Stimulated activated CD8-positive, alpha-beta memory T cell treated with anti-CD3 and anti-CD28 coated beads, Interleukin-7, amount 100 ng/mL, for 24 hours (primary cell): ENCODE data around the gene PNPLA5.

Experiments used
- DNase-seq: peaks from one replicate; pipeline ENCODE4 v3.0.0-alpha.2; 2020; ENCODE audit warnings: low read depth

Gene PNPLA5

GRCh38 chr22:43901976-43902643 is 10.3 kb upstream of the PNPLA5 start:
- no peak for DNase-seq

- no peak for DNase-seq
These were observed 8.4 kb upstream of the PNPLA5 start for GRCh38 chr22:43900206-43900605.

- DNase-seq, result no peak
These were observed 6.0 kb upstream of the PNPLA5 start for GRCh38 chr22:43897751-43898261.

GRCh38 chr22:43895986-43896645 is 4.3 kb upstream of the PNPLA5 start:
- DNase-seq, result no peak

GRCh38 chr22:43894122-43894521 is 2.3 kb upstream of the PNPLA5 start:
- DNase-seq, result no peak

- DNase-seq, result no peak
These were observed 1.5 kb upstream of the PNPLA5 start for GRCh38 chr22:43893266-43893665.

GRCh38 chr22:43892183-43892894 is 526 bp upstream of the PNPLA5 start:
- no peak for DNase-seq

GRCh38 chr22:43890901-43891331 is 897 bp downstream of the PNPLA5 start:
- no peak for DNase-seq

- DNase-seq, result no peak
These were observed 2.0 kb downstream of the PNPLA5 start for GRCh38 chr22:43889860-43890253.

GRCh38 chr22:43889201-43889859 is 2.5 kb downstream of the PNPLA5 start:
- DNase-seq, result no peak

GRCh38 chr22:43888740-43889139 is 3.1 kb downstream of the PNPLA5 start:
- DNase-seq, result no peak

- no peak for DNase-seq
These were observed 4.4 kb downstream of the PNPLA5 start for GRCh38 chr22:43887391-43887790.

GRCh38 chr22:43886231-43886630 is 5.6 kb downstream of the PNPLA5 start:
- DNase-seq, result no peak

GRCh38 chr22:43885786-43886185 is 6.0 kb downstream of the PNPLA5 start:
- DNase-seq, result no peak

GRCh38 chr22:43885319-43885671 is 6.5 kb downstream of the PNPLA5 start:
- DNase-seq, result no peak

- peak; percentile 37 for DNase-seq
These were observed 7.1 kb downstream of the PNPLA5 start for GRCh38 chr22:43884600-43885318.

- DNase-seq, result no peak
These were observed 7.9 kb downstream of the PNPLA5 start for GRCh38 chr22:43883719-43884415.

GRCh38 chr22:43883012-43883661 is 8.7 kb downstream of the PNPLA5 start:
- DNase-seq, result no peak

GRCh38 chr22:43882122-43882767 is 9.6 kb downstream of the PNPLA5 start:
- DNase-seq, result no peak
